Putamen (tissue), 1 donor: ENCODE data around the gene ASAP2.

ENCODE experiments used
- DNase-seq: peaks from one replicate; pipeline ENCODE4 v3.0.0-alpha.2; 2016; ENCODE audit warnings: low spot score

Gene ASAP2

DNA sequence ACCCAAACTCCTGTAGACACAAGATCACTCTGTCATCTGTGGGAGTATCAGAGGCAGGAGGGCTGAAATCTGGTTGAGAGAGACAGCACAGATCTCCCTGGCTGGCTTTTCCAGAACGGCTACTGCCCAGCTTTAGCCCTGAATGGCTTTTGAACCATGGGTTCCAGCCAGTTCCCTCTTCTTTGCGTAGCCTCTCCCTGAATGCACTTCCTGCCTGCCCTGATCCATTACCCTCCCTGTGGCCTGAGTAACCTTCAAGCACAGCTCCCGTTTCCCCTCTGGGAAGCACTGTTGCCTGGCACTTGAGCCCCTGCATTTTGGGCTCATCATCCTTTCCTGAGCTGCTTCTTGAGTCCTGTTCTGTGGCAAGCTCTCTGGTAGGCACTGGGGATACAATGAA, 68.8 kb downstream of the ASAP2 start:
- no peak for DNase-seq

DNA sequence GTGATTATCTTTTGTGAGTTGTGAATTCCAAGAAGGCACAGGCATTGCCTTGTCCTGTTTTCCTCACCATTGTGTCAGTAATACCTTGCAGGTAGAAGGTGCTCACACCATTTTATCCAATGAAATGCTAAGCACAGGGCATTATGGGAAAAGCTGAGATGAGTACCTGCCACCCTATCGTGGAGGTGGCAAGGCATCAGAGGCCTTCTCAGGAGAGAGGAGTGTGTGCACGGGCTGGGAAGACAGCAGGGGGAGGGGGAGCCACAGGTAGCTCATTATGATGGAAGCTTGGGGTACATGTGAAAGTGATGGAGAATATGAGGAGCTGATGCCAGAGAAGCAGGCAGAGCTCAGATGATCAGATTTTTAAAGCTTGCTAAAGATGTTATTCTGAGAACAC, 69.5 kb downstream of the ASAP2 start:
- DNase-seq = no peak

DNA sequence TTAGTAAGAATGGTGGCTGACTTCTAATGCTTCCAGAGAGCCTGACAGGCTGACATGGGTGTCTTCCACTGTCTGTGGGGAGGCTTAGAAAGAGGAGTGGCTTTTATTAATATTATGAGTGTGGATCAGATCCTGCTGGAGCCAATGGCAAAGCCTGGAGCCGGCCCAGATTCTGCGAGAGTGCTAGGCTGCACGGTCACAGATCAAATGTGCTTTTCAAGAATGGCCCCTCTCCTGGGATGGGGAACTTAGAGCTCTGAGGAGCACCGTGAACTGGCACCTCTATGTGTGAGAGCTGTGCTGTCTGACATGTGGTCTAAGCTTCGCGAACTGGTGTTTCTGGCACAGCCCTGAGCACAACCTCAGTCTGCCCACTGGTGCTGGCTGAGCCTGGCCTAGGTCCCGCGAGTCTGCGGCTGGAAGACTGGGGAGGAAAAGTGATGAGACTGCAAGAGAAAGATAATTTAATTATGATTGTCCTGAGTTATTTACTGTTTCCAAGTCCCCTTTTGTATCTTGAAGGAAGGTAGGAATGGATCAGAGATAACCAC, 70.4 kb downstream of the ASAP2 start:
- no peak for DNase-seq

DNA sequence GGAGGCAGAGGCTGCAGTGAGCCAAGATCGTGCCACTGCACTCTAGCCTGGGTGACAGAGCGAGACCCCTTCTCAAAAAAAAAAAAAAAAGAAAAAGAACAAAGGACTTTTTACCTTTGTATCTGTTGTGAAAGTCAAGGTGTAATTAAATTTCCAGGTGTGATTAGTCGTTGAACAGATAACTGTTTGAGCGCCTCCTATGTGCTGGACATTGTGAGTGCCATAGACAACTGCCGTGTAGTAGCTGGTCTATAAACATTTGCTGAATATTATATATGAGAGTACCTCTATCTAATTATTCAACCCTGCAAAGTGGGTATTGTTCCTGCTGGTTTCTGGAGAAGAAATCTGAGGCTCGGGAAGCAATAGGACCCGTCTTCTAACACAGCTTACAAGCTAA, 71.8 kb downstream of the ASAP2 start:
- no peak for DNase-seq

DNA sequence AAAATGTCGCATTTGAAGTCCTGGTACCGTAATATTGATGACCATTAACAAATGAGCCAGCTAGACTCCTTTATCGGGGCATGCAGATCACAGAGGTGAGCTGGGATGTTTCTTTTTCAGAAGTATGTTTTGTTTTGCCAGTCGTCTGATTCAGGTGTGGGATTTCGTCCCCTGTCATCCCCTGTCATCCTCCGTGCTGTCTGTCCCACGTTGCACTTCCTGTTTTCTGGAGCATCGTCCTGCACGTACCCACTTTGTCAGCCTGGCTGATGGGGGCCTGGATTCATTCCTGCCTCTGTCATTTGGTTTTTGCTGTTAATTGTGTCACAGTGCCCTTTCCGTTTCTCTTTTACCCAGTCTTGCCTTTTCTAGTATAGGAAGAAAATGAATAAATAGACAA, 72.8 kb downstream of the ASAP2 start:
- no peak for DNase-seq

DNA sequence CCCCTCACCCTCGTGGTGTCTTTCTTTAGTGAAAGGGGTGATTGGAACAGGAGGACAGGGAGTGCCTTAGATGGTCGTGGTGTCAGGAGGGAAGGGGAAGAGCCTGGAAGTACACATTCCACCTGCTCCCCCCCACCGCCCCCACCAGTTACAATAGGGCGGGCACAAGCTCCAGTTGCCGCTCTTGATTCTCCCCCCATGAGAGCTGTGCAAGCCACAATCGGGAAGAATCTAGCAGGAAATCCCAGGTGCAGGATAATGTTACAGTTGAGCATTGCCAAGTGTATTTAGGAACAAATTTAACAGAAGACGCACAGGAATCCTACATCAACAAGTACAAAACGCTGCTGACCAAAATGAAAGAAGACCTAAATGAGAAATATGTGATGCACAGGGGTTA, 73.6 kb downstream of the ASAP2 start:
- DNase-seq = no peak

DNA sequence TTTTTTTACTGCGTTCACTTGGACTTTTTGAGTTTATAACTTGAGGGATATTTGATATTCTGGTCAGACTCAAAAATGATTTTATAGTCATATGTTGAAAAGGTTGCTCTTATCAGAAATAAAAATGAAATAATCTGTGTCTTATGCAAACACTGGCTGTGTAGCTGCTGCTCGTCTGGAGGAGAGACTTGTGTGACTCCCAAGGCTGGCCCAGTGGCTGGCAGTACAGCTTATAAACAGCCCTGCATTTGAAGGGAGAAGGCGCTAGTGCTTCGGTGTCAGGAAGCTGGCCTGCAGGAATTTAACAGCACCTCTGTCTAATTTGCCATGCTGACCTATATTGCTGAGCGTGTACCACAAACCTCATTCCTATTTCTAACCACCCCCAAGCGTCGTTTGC, 74.5 kb downstream of the ASAP2 start:
- DNase-seq = no peak

DNA sequence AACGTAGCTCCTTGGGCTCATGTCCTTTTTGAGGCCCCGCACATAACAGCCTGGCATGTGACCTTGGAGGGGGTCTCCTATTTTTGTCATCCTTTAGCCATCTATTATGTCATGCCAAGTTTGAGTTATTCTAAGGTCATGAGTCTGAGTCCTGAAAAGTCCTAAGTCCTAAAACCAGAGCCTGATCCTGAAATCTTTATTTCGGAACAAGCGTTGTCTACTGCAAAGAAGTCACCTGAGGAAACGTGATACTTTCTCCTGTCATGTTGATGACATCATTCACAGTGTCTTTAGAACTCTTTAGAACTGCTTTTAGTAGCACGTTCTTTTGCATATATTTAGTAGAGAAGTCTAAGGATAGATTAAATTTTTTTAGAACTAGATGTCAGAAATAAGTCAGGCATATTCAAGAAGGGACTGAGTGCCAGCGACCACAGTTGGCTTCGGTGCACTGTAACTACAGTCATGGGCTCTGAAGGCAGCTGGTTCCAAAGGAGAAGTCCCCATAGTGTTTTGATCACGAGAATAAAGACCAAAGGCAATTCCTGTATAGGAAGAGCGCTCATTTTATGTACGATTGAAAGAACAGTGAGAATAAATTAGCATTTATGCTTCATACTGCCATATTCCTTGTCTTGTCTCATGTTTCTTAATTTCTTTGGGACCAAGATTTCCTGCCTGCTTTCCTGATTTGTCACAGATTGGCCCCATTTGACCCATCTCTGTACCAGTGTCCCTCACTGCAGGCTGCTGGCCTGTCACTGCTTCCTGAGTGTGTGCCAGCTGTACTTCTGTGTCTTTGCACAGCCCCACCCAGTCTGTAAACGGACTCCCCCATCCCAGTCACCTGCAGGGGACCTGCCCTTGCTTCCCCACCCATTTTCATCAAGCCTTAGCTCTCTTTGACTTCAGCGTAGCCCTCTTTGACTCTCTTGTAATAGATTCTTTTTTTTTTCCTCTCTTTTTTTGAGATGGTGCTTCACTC, 75.8 kb downstream of the ASAP2 start:
- no peak for DNase-seq

DNA sequence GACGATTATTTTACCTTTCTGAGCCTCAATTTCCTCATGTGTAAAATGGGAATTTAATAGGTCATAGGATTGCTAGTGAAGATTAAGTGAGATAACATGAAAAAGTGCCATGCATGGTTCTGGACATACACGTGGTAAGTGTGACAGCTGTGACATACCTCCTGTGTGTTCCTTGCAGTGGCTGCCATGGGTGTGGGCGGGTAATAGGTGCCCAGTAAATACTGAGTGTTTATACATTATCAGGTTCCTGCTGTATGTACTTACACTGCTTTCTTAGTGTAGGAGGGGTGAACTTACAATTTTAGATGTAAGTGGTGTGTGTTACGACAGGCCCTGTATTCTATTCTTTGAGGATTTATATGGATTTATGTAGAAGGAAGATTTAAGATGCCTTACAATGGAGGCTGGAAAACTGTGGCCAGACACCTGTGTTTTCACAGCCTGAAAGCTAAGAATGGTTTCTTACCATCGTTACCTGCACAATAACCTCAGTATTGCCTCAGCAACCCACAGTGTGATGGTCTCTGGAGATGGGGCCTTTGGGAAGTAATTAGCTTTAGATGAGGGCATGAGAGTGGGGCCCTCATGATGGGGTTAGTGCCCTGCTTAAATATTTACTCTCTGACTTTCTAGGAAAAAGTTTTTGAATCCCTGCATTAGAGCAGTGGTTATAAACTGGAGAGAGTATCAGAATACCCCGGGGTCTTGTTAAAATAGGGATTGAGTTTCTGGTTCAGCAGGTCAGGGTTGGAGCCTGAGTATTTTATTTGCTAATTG, 78.1 kb downstream of the ASAP2 start:
- no peak for DNase-seq

DNA sequence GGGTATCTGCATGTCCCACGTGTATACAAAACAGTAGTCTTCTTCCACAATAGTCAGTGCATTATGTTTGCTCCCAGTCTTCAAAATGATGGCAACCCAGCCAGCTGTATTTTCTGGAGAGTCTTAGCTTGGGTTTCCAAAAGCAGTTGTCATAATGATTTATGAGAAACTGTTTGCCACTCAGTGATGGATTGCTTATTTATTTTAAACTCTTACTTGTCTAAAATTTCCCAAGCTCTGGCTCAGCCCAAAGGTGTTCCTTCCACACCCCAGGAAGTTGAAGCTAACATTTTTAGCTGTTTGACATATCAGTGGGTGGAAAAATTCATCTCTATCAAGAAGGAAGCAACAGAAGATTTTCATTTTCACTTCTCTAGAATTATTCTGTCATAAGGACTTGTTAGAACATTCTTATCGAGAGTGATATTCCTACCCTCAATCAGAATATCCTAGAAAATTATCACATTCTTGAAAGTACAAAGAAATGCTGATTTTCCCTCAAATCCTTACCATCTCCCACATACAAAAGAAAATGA, 78.8 kb downstream of the ASAP2 start:
- no peak for DNase-seq

DNA sequence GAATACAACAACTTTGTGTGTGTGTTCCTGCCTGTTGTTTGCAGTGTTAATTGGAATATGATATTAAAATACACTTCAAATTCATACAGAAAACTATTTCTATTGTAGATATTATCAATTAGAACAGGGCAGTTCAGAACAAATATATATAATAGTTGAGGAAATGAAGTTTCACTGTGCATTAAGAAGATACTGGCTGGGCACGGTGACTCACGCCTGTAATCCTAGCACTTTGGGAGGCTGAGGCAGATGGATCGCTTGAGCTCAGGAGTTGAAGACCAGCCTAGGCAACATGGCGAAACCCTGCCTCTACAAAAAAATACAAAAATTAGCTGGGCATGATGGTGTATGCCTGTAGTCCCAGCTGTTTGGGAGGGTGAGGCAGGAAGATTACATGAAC, 79.3 kb downstream of the ASAP2 start:
- DNase-seq = no peak

DNA sequence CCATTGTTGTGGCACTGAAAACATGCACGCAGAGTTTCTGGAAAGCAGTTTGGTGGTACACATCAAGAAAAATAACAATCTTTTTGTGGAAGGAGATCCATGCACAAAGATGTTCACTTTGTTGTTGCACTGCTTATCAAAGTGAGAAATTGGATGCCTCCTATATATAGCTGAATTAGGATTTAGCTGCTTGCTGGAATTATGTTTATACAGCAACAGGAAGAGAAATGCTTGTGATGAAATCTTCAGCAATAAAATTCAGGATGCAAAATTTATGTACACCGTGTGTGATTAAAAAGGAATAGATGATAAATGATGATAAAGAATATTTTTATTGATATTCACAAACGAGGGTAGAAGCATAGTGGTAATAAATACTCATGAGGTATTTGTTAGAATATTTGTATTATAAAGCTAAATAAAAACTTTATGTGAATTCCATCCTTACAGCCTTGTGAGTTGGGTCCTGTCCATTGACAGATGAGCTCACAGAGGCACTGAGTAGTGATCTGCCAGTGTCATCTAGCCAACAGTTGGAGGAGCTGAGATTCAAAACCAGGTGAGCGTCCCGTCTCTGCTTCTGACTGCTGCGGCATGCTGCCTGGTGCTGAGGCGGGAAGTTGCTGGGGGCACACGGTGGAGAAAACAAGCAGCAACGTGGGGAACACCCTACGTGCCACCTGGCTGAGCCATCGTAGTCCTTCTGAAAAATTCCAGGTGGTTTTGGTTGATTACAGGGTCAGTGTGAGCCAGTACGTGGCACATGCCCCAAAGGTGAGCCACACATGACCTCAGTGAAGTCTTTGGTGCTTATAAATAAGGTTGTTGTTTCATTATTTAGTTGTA, 80.2 kb downstream of the ASAP2 start:
- DNase-seq = no peak

DNA sequence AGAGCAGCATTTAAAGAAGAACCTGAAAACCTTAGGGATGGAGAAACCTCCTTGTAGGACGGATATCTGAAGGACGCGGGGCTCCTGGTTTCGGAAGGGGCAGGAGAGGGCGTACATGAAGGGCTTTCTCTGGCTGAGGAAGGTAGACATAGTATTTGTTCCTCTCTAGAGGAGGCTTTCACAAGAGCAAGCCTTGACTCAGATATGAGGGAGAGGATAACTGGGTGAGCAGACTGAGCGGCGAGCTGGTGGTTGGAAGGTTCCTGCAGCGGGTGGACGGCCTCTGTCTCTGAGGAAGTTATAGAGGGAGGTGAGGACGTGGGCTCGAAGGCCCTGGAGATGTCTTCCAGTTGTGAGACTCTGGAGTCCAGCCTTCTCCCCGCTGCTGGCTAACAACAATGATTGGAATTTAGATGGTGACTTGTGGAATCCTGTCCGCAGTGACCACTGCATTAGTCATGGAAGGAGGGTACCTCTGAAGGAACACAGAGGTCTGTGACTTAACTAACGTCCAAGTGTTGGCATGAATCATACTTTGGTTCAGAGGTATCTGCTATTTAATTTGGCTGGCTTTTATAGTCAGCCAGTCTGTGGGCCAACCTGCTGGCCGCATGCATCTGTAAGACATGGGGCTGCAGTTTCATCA, 80.9 kb downstream of the ASAP2 start:
- no peak for DNase-seq

DNA sequence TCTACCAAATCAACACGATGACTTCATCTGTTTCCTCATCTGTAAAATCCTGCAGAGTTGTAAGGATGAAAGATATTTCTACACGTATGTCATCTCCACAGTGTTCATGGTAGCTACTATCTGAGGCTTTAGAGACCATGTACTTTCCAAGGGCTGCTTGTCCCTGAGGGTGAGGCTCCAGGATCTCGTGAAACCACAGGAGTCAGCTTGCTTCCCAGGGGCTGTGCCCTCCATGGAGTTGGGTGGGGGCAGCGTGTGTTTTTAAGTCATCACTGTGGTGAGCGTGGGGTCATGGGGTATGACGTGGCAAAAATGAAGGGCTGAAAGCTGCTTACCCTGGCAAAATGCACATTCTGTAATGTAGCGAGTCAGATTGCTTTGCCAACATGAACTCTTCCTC, 81.6 kb downstream of the ASAP2 start:
- no peak for DNase-seq

DNA sequence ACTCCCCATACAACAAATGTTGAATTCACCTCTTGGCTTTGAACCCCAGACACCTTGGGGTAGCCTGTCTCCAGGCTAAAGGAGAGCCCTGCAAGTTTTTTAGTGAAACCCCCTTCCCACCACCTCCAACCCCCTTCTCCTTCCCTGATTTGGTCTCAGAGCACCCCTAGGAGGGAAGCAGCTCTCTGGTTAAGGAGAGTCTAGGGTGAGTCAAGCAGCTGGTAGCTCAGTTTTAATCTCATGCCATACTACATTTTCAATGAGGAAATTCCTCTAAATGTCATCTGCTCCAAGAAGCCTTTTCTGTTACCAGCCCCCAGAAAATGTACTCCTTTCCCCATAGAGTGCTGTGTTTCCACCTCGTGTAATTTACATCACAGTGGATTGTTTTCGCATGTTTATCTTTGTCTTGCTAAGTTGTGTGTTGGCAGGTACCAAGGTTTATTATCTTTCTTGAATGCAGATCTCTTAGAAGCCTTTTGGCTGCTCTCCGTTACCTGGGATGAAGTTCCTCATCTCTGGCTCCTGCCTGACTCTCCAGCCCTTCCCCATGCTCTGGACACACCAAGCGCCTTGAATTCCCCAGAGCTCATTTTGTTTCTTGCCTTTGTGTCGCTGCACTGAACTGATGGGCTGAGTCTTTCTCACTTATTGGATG, 82.2 kb downstream of the ASAP2 start:
- DNase-seq = no peak

DNA sequence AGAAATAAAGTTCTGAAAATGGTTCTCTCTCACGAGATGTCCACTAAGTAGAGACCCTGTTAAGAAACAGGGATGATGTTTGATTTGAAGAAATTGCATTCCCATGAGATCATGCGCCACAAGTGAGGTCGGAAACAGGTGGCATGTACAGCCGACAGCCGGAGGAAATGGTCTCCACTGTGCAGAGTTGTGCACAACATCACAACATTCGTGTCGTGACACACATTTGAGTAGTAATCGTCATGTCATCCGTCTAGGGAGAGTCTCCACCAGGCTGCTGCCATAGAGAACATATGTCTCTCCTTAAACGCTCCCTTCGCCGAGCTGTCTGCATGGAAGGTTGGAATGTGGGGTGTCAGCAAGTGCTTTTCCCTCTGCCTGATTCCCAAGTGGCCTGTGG, 84.7 kb downstream of the ASAP2 start:
- no peak for DNase-seq

DNA sequence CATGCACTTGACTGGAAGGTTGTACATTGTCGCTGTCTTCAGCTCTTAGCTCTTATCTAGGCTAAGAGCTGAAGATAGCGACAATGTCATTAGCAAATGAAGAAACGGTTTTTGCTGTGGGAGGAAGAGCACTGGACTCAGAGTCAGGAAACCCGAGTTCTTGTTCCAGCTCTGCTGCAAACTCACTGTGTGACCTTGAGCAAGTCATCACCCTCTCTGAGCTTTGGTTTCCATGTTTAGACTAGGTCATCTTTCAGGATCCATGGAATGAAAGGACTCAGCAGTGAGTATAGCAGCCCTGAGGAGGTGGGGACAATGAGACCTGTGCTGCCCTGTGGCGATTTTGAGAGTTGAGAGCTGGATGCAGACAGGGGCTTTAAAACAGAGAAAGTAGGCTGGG, 85.3 kb downstream of the ASAP2 start:
- DNase-seq = no peak

DNA sequence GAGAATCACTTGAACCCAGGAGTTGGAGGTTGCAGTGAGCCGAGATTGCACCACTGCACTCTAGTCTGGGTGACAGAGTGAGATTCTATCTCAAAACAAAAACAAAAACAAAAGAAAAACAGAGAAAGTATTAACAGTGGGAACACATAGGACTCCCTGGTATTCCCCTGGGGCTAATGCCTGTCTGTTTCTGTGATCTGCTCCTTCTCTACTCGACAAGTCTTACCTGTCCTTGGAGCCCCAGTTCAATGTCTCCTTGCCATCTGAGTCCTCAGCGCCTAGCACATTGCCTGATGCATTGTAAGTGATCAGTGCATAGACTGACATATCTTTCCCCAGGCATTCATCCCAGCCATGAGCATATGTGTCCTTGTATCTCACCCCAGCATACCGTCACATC, 85.8 kb downstream of the ASAP2 start:
- no peak for DNase-seq

DNA sequence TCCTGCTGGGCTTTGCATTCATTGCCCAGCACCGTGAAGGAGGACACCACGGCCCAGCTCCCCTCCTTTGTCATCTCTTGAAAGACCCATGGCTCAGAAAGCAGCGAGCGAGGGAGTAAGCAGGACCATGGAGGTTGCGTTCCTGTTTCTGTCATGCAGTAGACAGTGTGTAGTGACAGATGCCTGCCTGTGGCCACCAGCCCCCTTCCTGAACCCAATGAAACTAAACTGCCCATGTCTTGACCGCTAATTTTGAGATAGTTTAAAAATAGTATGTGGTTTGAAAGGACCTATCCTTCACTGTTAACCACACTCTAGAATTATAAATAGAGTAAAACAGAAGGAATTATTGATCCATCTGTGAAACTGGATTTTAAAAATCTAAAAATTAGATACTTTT, 88.2 kb downstream of the ASAP2 start:
- DNase-seq = no peak

DNA sequence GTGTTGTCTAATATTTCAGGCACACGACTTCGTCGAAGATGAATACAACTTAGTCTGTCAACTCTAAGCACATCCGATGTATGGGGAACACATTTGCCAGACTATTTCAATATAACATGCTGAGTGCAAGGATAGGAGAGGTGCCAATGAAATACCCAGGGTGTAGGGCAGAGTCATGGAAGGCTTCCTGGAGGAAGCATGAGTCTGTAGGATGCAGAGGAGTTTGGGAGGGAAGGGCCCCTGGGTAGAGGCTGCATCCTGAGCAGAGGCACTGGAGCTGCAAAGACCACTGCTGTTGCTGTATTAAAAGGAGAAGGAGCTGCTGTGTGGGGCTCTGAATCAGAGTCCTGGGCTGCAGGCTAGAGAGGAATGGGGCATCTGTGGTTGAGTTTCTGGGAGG, 89.9 kb downstream of the ASAP2 start:
- no peak for DNase-seq

DNA sequence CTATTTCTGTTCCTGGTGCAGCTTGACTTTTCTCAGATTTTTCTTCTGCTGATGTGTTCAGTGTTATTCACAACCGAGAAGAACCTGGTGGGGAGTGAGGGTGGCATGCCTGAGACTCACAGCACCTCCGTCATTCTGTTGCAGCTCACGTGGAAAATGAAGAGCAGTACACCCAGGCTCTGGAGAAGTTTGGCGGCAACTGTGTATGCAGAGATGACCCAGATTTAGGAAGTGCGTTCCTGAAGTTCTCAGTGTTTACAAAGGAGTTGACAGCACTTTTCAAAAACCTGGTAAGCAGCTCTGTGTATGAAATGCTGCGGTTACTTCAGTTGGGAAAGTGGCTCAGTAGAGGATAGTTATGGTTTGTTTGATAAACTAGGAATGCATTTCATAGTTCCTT, 90.5 kb downstream of the ASAP2 start:
- DNase-seq = peak; percentile 69
